SKM-1 treated with dmso at 0.1 percent for 144 hours (cell line): Measurements from ENCODE around the gene SNX8.
A peak's percentile ranks its signal among the peaks of the same experiment; 100 is the strongest.
"Not testable (repeated sequence)": the region's sequence is repeated elsewhere in the genome, so short reads cannot be mapped to it uniquely, and the experiment has no call there.

Experiments
- DNase-seq: peaks from one replicate; lab custom pipeline; 2025; ENCODE audit not compliant: unreplicated experiment; lab: John Stamatoyannopoulos, UW

SNX8 gene

GRCh38 chr7:2314209-2314955, at the start of gene SNX8:
Gene SNX8, minus strand, starts transcription at chr7:2314441. Its CDS starts 20 bp downstream, at chr7:2314421.
- peak; percentile 70 for DNase-seq

- DNase-seq, result no peak
Observed at GRCh38 chr7:2362385-2363088, 48.3 kb upstream of the SNX8 start.

GRCh38 chr7:2360796-2361195, 46.6 kb upstream of the SNX8 start:
- DNase-seq, result no peak

- no peak for DNase-seq
Observed at GRCh38 chr7:2359610-2360009, 45.4 kb upstream of the SNX8 start.

- DNase-seq, result no peak
Observed at GRCh38 chr7:2358968-2359527, 44.8 kb upstream of the SNX8 start.

GRCh38 chr7:2357571-2357970, 43.3 kb upstream of the SNX8 start:
- no peak for DNase-seq

- no peak for DNase-seq
Observed at GRCh38 chr7:2357165-2357564, 42.9 kb upstream of the SNX8 start.

- DNase-seq, result no peak
Observed at GRCh38 chr7:2355705-2356008, 41.4 kb upstream of the SNX8 start.

GRCh38 chr7:2354939-2355704, 40.9 kb upstream of the SNX8 start:
- no peak for DNase-seq

GRCh38 chr7:2354186-2354938, 40.1 kb upstream of the SNX8 start, which contains the start of gene EIF3B:
Gene EIF3B, plus strand, starts transcription at chr7:2354827. Its CDS starts 95 bp downstream, at chr7:2354922.
- DNase-seq, result peak; percentile 84

- DNase-seq, result peak; percentile 83
Observed at GRCh38 chr7:2353936-2354185, 39.6 kb upstream of the SNX8 start.

- no peak for DNase-seq
Observed at GRCh38 chr7:2353113-2353935, 39.1 kb upstream of the SNX8 start.

GRCh38 chr7:2350861-2351260, 36.6 kb upstream of the SNX8 start:
- DNase-seq, result no peak

- no peak for DNase-seq
Observed at GRCh38 chr7:2350055-2350454, 35.8 kb upstream of the SNX8 start.

- not testable (repeated sequence) for DNase-seq
Observed at GRCh38 chr7:2347351-2348063, 33.3 kb upstream of the SNX8 start.

- no peak for DNase-seq
Observed at GRCh38 chr7:2336626-2337299, 22.5 kb upstream of the SNX8 start.

GRCh38 chr7:2332606-2333231, 18.5 kb upstream of the SNX8 start:
- not testable (repeated sequence) for DNase-seq

GRCh38 chr7:2331707-2332106, 17.5 kb upstream of the SNX8 start:
- DNase-seq, result no peak

- DNase-seq, result no peak
Observed at GRCh38 chr7:2330493-2330892, 16.3 kb upstream of the SNX8 start.
